Lung (tissue), 12 donors: Measurements from ENCODE around the gene PIAS1. TPM values are rescaled to one million over a fixed set of nuclear protein-coding genes. Genes with fewer than 3 reads are reported as not detected.

Source experiments
- ATAC-seq: fragments of 200-7000 bp; cut with Tn5 transposase; one replicate; pipeline ENCODE4 v1.9.1; 2020; ENCODE audit warnings: moderate number of reproducible peaks; ENCODE audit not compliant: insufficient read depth, low FRiP score
- DNase-seq, 3 donors: peaks; one replicate each; pipeline ENCODE4 v3.0.0-alpha.2; 2013 to 2017
- H3K27ac ChIP-seq, 2 donors: one replicate each; pipeline ENCODE4 v1.5.1; 2013; ENCODE audit warnings: mild to moderate bottlenecking in 2 of 2, moderate library complexity in 2 of 2, control low read depth in 1 of 2, inconsistent platforms in 1 of 2, low read depth in 1 of 2, low read length in 1 of 2
- H3K27me3 ChIP-seq, 3 donors: one replicate each; pipeline ENCODE4 v1.5.1; 2013; ENCODE audit warnings: low read length in 2 of 3; ENCODE audit not compliant: control insufficient read depth in 3 of 3, insufficient read depth in 3 of 3
- H3K36me3 ChIP-seq, 4 donors: one replicate each; pipeline ENCODE4 v1.5.1; 2013; ENCODE audit warnings: low read length in 4 of 4, mild to moderate bottlenecking in 1 of 4, moderate library complexity in 1 of 4; ENCODE audit not compliant: control insufficient read depth in 4 of 4, insufficient read depth in 4 of 4
- H3K4me1 ChIP-seq, 5 donors: one replicate each; pipeline ENCODE4 v1.5.1; 2013; ENCODE audit warnings: low read length in 5 of 5, mild to moderate bottlenecking in 2 of 5, moderate library complexity in 1 of 5; ENCODE audit not compliant: control insufficient read depth in 5 of 5, insufficient read depth in 5 of 5
- H3K4me3 ChIP-seq: one replicate; pipeline ENCODE4 v1.5.1; 2013; ENCODE audit warnings: mild to moderate bottlenecking, control low read depth, moderate library complexity
- H3K9ac ChIP-seq, 2 donors: one replicate each; pipeline ENCODE4 v1.5.1; 2013; ENCODE audit warnings: low read length in 2 of 2, control low read depth in 1 of 2; ENCODE audit not compliant: insufficient read depth in 1 of 2
- H3K9me3 ChIP-seq, 4 donors: one replicate each; pipeline ENCODE4 v1.5.1; 2013; ENCODE audit warnings: low read length in 3 of 4, mild to moderate bottlenecking in 1 of 4, moderate library complexity in 1 of 4; ENCODE audit not compliant: control insufficient read depth in 4 of 4, insufficient read depth in 3 of 4
- CTCF ChIP-seq: IDR thresholded peaks from 2 replicates; pipeline ENCODE4 v1.5.1; 2012; ENCODE audit warnings: mild to moderate bottlenecking; ENCODE audit errors: control extremely low read depth, extremely low read depth
- WGBS, 2 donors: extraction: QIAGEN DNeasy Blood & Tissue Kit; methylation state at CpG; one replicate each; pipeline ENCODE4 v1.1.7; 2013; 5-methylcytosine and 5-hydroxymethylcytosine counted together
- polyA plus RNA-seq, 2 donors: library from polyadenylated mRNA; stranded (reverse); fragments of 200-250 nt; gene quantifications; one replicate each; pipeline ENCODE4 v1.2.1, GENCODE V29; 2013
- total RNA-seq, 2 donors: library from RNA; depleted of rRNA in 1 of 2; stranded (reverse); fragments of >200 nt in 1 of 2; gene quantifications; one replicate each; pipeline ENCODE4 v1.2.1, GENCODE V29; 2014 to 2021
- donor health status: control.
- donor health status: control.
- donor health status: Bipolar disorder and iron deficiency.
- donor health status: healthy.
- donor health status: DM: yes; HTN: yes; CAD: no.

Gene PIAS1
- total and polyA plus RNA-seq, 4 donors: 14.6 to 157 (median 30.4) TPM

GRCh38 chr15:68239025-68239424 is 184.9 kb downstream of the PIAS1 start:
- H3K4me3 ChIP-seq: no peak overlapping the region
- no peak for DNase-seq
- no peaks in the 10 kb centered on the region for H3K36me3 ChIP-seq
- no peak for TF ChIP-seq CTCF
- ATAC-seq: no peak
- H3K27me3 ChIP-seq: no peaks in the 10 kb centered on the region
- no peak overlapping the region for H3K9ac ChIP-seq
- no peak overlapping the region for H3K27ac ChIP-seq
- H3K9me3 ChIP-seq: peaks cover 0 to 1% (median 0%) of the 10 kb centered on the region in 4 donors
- H3K4me1 ChIP-seq: peaks cover 0 to 5% (median 0%) of the 10 kb centered on the region in 5 donors

GRCh38 chr15:68241088-68241935 is 187.2 kb downstream of the PIAS1 start:
- DNase-seq (no peak), ATAC-seq (no peak)
- Histone ChIP-seq H3K27me3 (no peaks in the 10 kb centered on the region), H3K4me1 (no peaks in the 10 kb centered on the region), H3K4me3 (no peak overlapping the region), H3K9ac (no peak overlapping the region), H3K9me3 (peaks cover 0 to 6% (median 2%) of the 10 kb centered on the region in 4 donors), H3K27ac (no peak overlapping the region), H3K36me3 (no peaks in the 10 kb centered on the region)
- WGBS, 2 donors: 80 to 86% methylated on average over 5 of the region's 5 CpGs
- no peak for TF ChIP-seq CTCF

Other genes with a start within 250 kb of the PIAS1 start
- gene SKOR1, start 228.8 kb upstream of the PIAS1 start, total RNA-seq: under 1 TPM; 0.17 to 0.46 TPM
- under 1 TPM; 0.18 to 0.43 TPM for gene SKOR1, start 228.8 kb upstream of the PIAS1 start, polyA plus RNA-seq
- not detected for gene RNU6-1, start 214.3 kb upstream of the PIAS1 start, total RNA-seq
- gene RNU6-1, start 214.3 kb upstream of the PIAS1 start, polyA plus RNA-seq: not detected
- gene CALML4, start 151.0 kb downstream of the PIAS1 start, total RNA-seq: 10 to 100 TPM; 10.4 to 16.8 TPM
- gene CALML4, start 151.0 kb downstream of the PIAS1 start, polyA plus RNA-seq: 10 to 100 TPM; 12.0 to 21.7 TPM
- 10 to 100 TPM; 13.9 to 47.1 TPM for gene CLN6, start 175.4 kb downstream of the PIAS1 start, total RNA-seq
- gene CLN6, start 175.4 kb downstream of the PIAS1 start, polyA plus RNA-seq: 10 to 100 TPM; 37.4 to 48.9 TPM
- 10 to 100 TPM; 46.2 to 57.7 TPM for gene FEM1B, start 223.4 kb downstream of the PIAS1 start, total RNA-seq
- 10 to 100 TPM in 1 of 2 donors, 1 to 10 TPM in 1; 8.1 to 14.8 TPM for gene FEM1B, start 223.4 kb downstream of the PIAS1 start, polyA plus RNA-seq